Activated CD8-positive, alpha-beta memory T cell treated with anti-CD3 and anti-CD28 coated beads, Interleukin-2, amount 10 ng/mL, durations not matched to agents 7 days and 5 days (primary cell): ENCODE data around the gene RPL19. TPM values are rescaled to one million over a fixed set of nuclear protein-coding genes. Genes with fewer than 3 reads are reported as not detected.
"Not testable (repeated sequence)": the region's sequence is repeated elsewhere in the genome, so short reads cannot be mapped to it uniquely, and the experiment has no call there.

Experiments
- ATAC-seq: fragments of 150-1000 bp; cut with Tn5 transposase; one replicate; pipeline ENCODE4 v1.10.0; 2021; ENCODE audit warnings: moderate library complexity
- CTCF ChIA-PET: fragments of 350-600 bp; sonication (Branson Sonifier 250); formaldehyde crosslinking; loops from one replicate; lab custom pipeline; 2021; ENCODE audit warnings: antibody characterized with exemption; lab: Charles Lee
- DNase-seq: peaks from one replicate; pipeline ENCODE4 v3.0.0-alpha.2; 2020
- H3K27ac Mint-ChIP-seq: one replicate; pipeline ENCODE4 v1.8.0; 2021; ENCODE audit warnings: mild to moderate bottlenecking, mixed read lengths
- H3K27me3 Mint-ChIP-seq: one replicate; pipeline ENCODE4 v1.8.0; 2021; ENCODE audit warnings: mixed read lengths
- H3K36me3 Mint-ChIP-seq: one replicate; pipeline ENCODE4 v1.8.0; 2021; ENCODE audit warnings: mild to moderate bottlenecking, mixed read lengths
- H3K4me1 Mint-ChIP-seq: one replicate; pipeline ENCODE4 v1.8.0; 2021; ENCODE audit warnings: mixed read lengths
- H3K4me3 Mint-ChIP-seq: one replicate; pipeline ENCODE4 v1.8.0; 2021; ENCODE audit warnings: mild to moderate bottlenecking, moderate library complexity, mixed read lengths
- H3K9me3 Mint-ChIP-seq: one replicate; pipeline ENCODE4 v1.8.0; 2022; ENCODE audit warnings: low read depth, mixed read lengths
- total RNA-seq, 2 experiments: library from RNA; stranded (reverse); gene quantifications; one replicate each; pipeline ENCODE4 v1.2.3, GENCODE V29; 2021

The RPL19 gene
- total RNA-seq, 2 experiments from 2014 or later, result 1,859 to 1,928 TPM

DNA sequence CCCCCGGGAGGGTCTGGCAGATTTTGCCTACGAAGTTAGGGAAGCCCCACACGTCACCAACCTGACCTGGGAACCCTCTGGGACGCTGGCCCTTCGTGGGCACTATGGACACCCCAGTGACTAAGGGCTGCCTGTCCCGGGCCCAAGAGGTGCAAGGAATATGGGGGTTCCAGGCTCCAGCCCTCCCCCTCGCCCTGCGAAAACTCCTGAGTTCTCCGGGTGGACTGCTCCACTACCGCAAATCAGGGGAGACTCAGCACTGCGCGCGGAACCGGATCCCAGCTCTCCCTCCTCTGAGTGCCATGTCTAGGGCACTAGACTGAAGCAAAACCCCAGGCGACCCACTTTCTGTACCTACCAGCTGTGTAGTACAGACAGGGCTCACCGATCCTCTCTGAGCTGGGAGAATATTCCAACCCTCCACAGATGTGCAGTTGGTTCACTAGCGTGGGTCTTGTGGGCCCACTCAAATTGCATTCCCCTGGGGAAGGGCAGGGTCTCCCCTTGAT is 34.2 kb upstream of the RPL19 start, which contains the start of gene ARL5C:
Gene ARL5C, minus strand, starts transcription at position 321 of the 509 bp plus-strand sequence. CDS start 401 bp downstream, outside the sequence.
- Mint-ChIP-seq H3K27me3 (peaks cover 20% of the 10 kb centered on the region), H3K36me3 (peaks cover 1% of the 10 kb centered on the region), H3K4me1 (peaks cover 50% of the 10 kb centered on the region), H3K27ac (peak within 1 kb of the TSS; percentile 76), H3K4me3 (peak within 1 kb of the TSS; percentile 81), H3K9me3 (peaks cover 3% of the 10 kb centered on the region)
- CTCF ChIA-PET, result interaction anchor here (0.5 to 23.8 kb wide), 14 partner anchors 5 to 296 kb away, joined by 3 to 516 read pairs (median 18); partner anchors contain the start of genes ARL5C, CACNB1, LASP1 and PLXDC1
- no peak for DNase-seq
- ATAC-seq, result no peak

DNA sequence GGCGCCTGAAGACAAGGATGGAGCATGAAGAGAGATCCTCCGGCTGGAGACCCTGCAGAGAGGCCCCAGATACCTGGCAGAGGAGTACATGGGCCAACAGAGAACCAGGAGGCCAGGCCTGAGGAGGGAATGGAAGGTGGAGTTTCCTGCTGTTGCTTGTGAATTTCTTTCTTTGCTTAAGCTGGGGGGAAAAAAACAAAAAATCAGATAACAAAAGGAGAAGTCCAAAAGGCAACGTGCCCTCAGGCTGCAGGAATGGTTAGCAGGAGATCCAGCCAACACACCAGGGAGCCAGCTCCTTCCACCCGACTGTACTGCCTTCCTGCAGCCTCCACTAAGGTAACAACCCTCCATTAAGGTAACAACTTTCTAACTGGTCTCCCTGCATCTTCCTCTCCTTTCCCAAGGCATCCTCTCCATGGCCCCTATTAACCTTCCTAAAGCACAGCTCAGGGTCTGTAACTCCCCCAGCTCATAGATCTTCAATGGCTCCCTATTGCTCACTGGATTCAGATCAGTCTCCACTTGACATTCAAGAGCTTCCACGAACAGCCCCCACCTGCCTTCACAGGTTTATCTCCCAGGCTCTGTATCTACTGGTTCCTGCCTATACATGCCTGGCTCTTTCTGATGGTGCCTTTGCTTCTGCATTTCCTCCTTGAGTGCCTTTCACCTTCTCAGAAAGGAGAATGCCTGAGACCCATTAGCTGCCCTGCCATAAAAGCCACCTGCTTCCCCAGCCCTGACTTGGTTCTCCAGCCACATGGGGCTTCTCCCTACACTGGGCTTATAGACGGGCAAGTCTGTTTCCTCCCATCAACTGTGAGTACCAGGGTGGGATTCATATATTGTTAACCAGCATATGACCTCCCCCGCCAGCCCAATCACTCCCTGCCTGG is 33.4 kb upstream of the RPL19 start:
- peaks cover 3% of the 10 kb centered on the region for H3K9me3 Mint-ChIP-seq
- ATAC-seq, result no peak
- peaks cover 50% of the 10 kb centered on the region for H3K4me1 Mint-ChIP-seq
- H3K27ac Mint-ChIP-seq, result peak overlapping the region; percentile 13
- CTCF ChIA-PET, result interaction anchor here (1.0 to 23.8 kb wide), 10 partner anchors 4 to 295 kb away, joined by 3 to 516 read pairs (median 40); partner anchors contain the start of genes ARL5C, CACNB1, PLXDC1 and RPL19
- peaks cover 1% of the 10 kb centered on the region for H3K36me3 Mint-ChIP-seq
- no peak for DNase-seq
- H3K4me3 Mint-ChIP-seq, result peak overlapping the region; percentile 36
- H3K27me3 Mint-ChIP-seq, result peaks cover 20% of the 10 kb centered on the region

DNA sequence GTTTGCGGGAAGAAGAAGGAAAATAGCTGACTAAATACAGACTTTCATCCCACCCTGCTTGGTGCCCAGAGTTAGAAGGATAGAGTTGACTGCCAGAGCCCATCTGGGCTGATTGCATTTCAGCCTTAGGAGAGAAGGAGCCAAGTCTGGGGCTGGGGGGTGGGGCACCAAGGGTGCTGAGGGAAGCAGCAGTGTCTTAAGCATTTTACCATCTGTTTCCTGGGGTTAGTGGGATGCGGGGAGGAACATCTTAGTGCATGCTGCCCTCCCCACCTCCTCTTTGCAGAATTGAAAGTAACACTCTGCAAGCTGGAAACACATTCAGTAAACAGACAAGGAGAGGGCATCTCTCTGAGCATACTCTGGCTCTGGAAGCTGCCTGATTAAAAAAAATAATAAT is 32.6 kb upstream of the RPL19 start:
- H3K27me3 Mint-ChIP-seq, result peaks cover 17% of the 10 kb centered on the region
- ATAC-seq, result peak; percentile 18
- peak overlapping the region; percentile 16 for H3K27ac Mint-ChIP-seq
- H3K9me3 Mint-ChIP-seq, result peaks cover 3% of the 10 kb centered on the region
- DNase-seq, result peak; percentile 57
- H3K36me3 Mint-ChIP-seq, result peaks cover 1% of the 10 kb centered on the region
- H3K4me3 Mint-ChIP-seq, result peak overlapping the region; percentile 5
- CTCF ChIA-PET, result interaction anchor here (1.0 to 23.8 kb wide), 10 partner anchors 3 to 296 kb away, joined by 3 to 516 read pairs (median 40); partner anchors contain the start of genes ARL5C, CACNB1, PLXDC1 and RPL19
- peaks cover 57% of the 10 kb centered on the region for H3K4me1 Mint-ChIP-seq

DNA sequence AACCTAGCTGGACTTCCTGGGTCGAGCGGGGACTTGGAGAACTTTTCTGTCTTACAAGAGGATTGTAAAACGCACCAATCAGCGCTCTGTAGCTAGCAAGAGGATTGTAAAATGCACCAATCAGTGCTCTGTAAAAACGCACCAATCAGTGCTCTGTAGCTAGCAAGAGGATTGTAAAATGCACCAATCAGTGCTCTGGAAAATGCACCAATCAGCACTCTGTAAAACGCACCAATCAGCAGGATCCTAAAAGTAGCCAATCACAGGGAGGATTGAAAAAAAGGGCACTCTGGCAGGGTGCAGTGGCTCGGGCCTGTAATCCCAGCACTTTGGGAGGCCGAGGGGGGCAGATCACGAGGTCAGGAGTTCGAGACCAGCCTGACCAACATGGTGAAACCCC is 31.6 kb upstream of the RPL19 start:
- not testable (repeated sequence) for H3K36me3 Mint-ChIP-seq, H3K27ac Mint-ChIP-seq, H3K9me3 Mint-ChIP-seq, DNase-seq, ATAC-seq, H3K4me3 Mint-ChIP-seq
- Mint-ChIP-seq H3K27me3 (peaks cover 17% of the 10 kb centered on the region), H3K4me1 (peaks cover 66% of the 10 kb centered on the region)
- CTCF ChIA-PET, result interaction anchor here (1.4 to 23.8 kb wide), 7 partner anchors 2 to 198 kb away, joined by 3 to 516 read pairs (median 47); partner anchors contain the start of genes ARL5C and PLXDC1

DNA sequence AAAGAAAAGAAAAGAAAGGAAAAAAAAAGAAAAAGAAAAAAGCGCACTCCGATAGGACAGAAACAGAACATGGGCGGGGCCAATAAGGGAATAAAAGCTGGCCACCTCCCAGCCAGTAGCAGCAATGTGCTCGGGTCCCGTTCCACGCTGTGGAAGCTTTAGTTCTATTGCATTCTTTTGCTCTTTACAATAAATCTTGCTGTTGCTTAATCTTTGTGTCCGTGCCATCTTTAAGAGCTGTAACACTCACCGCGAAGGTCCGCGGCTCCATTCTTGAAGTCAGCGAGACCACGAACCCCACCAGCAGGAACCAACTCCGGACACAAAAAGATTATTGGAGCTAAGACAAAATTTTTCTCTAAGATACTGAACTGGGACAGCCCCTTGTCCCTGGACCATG is 31.0 kb upstream of the RPL19 start:
- Mint-ChIP-seq H3K36me3 (peaks cover 1% of the 10 kb centered on the region), H3K4me1 (peaks cover 66% of the 10 kb centered on the region), H3K27me3 (peaks cover 17% of the 10 kb centered on the region), H3K9me3 (peaks cover 3% of the 10 kb centered on the region), H3K4me3 (no peak overlapping the region), H3K27ac (no peak overlapping the region)
- CTCF ChIA-PET, result interaction anchor here (0.9 to 23.8 kb wide), 7 partner anchors 2 to 434 kb away, joined by 3 to 516 read pairs (median 47); partner anchors contain the start of genes ARL5C and PLXDC1
- DNase-seq (no peak), ATAC-seq (no peak)

DNA sequence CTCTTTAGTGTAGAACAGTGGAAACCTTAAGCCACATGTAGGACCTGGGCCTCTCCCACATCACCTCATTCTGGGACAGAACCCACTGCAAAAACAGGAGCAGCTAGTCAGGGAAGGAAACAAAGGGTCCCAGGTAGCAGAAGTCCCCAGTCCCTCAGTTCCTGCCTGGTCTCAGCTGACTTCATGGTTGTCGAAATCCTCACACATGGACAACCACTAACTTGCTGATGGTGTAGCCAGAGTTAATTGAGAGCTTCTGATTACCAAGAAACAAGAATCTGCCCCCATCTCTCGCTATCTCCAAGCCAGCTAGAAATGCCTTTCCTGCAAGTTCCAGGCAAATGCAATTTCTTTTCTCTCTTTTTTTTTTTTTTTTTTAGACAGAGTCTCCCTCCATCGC is 30.6 kb upstream of the RPL19 start:
- no peak for DNase-seq
- Mint-ChIP-seq H3K36me3 (peaks cover 1% of the 10 kb centered on the region), H3K9me3 (peaks cover 3% of the 10 kb centered on the region), H3K4me3 (no peak overlapping the region), H3K4me1 (peaks cover 64% of the 10 kb centered on the region), H3K27ac (no peak overlapping the region), H3K27me3 (peaks cover 17% of the 10 kb centered on the region)
- ATAC-seq, result no peak
- CTCF ChIA-PET, result interaction anchor here (0.7 to 20.6 kb wide), 8 partner anchors 12 to 434 kb away, joined by 3 to 516 read pairs (median 6); partner anchors contain the start of genes ARL5C and PLXDC1

DNA sequence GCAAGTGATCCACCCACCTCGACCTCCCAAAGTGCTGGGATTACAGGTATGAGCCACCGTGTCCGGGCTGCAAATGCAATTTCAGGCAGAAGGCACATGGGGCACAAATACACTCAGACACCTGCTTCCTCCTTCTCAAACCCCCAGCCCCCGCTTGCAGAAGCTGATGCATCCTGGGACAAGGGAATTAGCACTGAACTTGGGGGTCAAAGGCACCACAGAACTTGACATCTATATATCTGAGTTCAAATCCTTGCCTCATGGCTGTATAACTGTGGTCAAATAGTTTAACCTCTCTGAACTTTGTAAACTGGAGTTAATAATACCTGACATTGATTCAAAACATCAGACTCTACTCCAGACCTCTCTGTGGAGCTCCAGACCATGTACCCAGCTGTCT is 30.0 kb upstream of the RPL19 start:
- peaks cover 17% of the 10 kb centered on the region for H3K27me3 Mint-ChIP-seq

DNA sequence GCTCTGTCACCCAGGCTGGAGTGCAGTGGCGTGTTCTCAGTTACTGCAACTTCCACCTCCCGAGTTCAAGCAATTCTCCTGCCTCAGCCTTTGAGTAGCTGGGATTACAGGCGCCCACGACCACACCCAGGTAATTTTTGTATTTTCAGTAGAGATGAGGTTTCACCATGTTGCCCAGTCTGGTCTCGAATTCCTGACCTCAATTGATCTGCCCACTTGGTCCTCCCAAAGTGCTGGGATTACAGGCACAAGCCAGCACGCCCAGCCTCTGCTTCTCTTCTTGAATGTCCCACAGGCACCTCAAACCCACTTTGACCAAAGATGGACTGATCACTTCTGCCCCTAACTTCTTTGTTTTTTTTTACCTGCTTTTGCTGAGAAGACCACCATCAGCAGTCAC is 29.5 kb upstream of the RPL19 start:
- H3K4me1 Mint-ChIP-seq, result peaks cover 58% of the 10 kb centered on the region
- H3K27ac Mint-ChIP-seq, result no peak overlapping the region
- ATAC-seq (no peak), DNase-seq (no peak)
- CTCF ChIA-PET, result interaction anchor here (1.1 to 20.6 kb wide), 8 partner anchors 13 to 263 kb away, joined by 3 to 516 read pairs (median 6); partner anchors contain the start of genes ARL5C, PLXDC1 and RPL19
- H3K27me3 Mint-ChIP-seq, result peaks cover 17% of the 10 kb centered on the region
- H3K9me3 Mint-ChIP-seq, result peaks cover 3% of the 10 kb centered on the region
- H3K4me3 Mint-ChIP-seq, result no peak overlapping the region
- H3K36me3 Mint-ChIP-seq, result peaks cover 1% of the 10 kb centered on the region

More for the DNA sequence above, 30.0 kb upstream of the RPL19 start:
- Mint-ChIP-seq H3K27ac (no peak overlapping the region), H3K9me3 (peaks cover 3% of the 10 kb centered on the region), H3K36me3 (peaks cover 1% of the 10 kb centered on the region), H3K4me1 (peaks cover 58% of the 10 kb centered on the region), H3K4me3 (no peak overlapping the region)
- CTCF ChIA-PET, result interaction anchor here (0.7 to 20.6 kb wide), 8 partner anchors 13 to 263 kb away, joined by 3 to 516 read pairs (median 6); partner anchors contain the start of genes ARL5C, PLXDC1 and RPL19
- no peak for ATAC-seq
- DNase-seq, result no peak

DNA sequence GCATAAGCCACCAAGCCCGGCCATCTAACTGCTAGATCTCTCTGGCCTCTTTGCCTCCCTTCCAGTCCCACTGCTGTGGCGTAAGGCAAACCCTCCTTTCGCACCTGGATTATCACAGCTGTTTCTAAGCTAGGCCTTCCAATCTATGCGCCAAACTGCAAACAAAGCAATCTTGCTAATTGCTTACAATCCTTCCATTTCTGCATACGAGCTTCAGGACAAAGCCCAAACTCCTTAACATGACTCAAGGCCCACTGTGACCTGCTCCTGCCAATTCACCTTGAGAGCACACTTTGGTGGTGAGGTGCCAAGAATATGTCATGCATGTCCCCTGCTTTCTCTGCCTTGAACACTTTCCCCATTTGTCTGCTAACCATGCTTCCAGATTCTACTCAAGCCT is 28.1 kb upstream of the RPL19 start:
- peaks cover 46% of the 10 kb centered on the region for H3K4me1 Mint-ChIP-seq
- no peak for DNase-seq
- H3K36me3 Mint-ChIP-seq, result peaks cover 3% of the 10 kb centered on the region

DNA sequence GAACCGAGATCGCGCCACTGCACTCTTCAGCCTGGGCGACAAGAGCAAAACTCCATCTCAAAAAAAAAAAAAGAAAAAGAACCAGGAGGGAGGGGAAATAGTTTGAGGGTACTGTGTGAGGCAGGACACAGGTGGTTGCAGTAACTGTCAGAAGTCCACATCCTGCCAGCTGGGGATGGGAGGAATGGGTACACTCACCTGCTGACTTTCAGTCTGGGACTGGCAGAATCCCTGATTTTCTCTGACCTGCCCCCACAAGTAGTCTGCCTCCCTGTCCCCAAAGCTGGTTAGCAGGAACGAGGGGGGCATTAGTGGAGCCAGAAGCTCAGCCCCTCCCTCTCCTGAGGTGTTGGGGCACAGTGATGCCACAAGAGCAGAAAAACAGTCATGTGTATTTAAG is 27.0 kb upstream of the RPL19 start:
- H3K4me3 Mint-ChIP-seq, result no peak overlapping the region
- ATAC-seq (no peak), DNase-seq (no peak)
- H3K27ac Mint-ChIP-seq, result peak overlapping the region; percentile 23
- CTCF ChIA-PET, result interaction anchor here (1.9 to 20.6 kb wide), 4 partner anchors 16 to 190 kb away, joined by 13 to 516 read pairs (median 63); partner anchors contain the start of genes ARL5C, CACNB1 and PLXDC1
- peaks cover 10% of the 10 kb centered on the region for H3K36me3 Mint-ChIP-seq
- peaks cover 36% of the 10 kb centered on the region for H3K4me1 Mint-ChIP-seq
- H3K27me3 Mint-ChIP-seq, result peaks cover 4% of the 10 kb centered on the region
- H3K9me3 Mint-ChIP-seq, result peaks cover 3% of the 10 kb centered on the region

More for the DNA sequence above, 28.1 kb upstream of the RPL19 start:
- ATAC-seq, result no peak
- CTCF ChIA-PET, result interaction anchor here (8.4 to 20.6 kb wide), 2 partner anchors 15 to 189 kb away, joined by 86 to 516 read pairs; partner anchors contain the start of genes ARL5C and PLXDC1
- Mint-ChIP-seq H3K4me3 (no peak overlapping the region), H3K27me3 (peaks cover 4% of the 10 kb centered on the region), H3K27ac (no peak overlapping the region), H3K9me3 (peaks cover 3% of the 10 kb centered on the region)

DNA sequence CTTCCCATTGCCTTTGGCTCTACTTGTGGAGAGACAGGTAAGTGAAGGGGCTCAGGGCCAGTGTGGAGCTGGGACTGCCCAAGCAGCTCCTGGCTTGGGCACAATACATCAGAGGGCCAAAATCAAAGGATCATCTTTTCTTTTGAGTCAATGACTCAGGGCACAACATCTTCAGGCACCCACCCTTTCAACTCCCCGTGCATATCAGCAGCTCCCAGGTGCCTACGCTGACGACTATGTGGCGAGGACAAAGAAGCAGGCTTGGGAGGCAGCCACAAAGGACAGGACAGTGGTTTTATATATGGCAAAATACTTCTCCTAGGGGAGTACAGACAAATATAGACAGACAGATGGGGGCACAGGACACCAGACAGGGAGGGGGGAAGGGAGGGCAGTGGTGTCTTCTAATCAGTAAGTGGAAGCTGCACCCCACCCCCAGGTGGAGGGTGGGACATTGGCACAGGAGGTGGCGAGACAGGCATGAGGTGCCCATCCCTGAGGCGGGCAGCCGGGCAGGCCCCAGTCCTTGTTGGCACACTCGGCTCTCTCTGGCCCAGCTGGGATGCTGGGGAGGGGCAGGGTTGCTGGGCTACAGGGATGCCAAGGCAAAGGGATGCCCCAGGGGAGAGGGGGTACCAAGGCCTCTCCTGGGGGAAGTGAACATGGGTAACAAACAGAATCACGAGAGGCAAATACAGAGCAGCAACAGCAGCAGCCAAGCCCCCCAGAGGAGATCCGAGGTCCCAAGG is 26.4 kb upstream of the RPL19 start:
- ATAC-seq (no peak), DNase-seq (no peak)
- CTCF ChIA-PET, result interaction anchor here (0.9 to 20.6 kb wide), 21 partner anchors 17 to 345 kb away, joined by 3 to 516 read pairs (median 6); partner anchors contain the start of genes ARL5C, CACNB1, FBXO47 and PLXDC1
- Mint-ChIP-seq H3K36me3 (peaks cover 11% of the 10 kb centered on the region), H3K4me3 (no peak overlapping the region), H3K4me1 (peaks cover 31% of the 10 kb centered on the region), H3K27me3 (peaks cover 4% of the 10 kb centered on the region), H3K9me3 (no peaks in the 10 kb centered on the region), H3K27ac (peak overlapping the region; percentile 23)
